Measurements from ENCODE around the gene MYH11. TPM values are rescaled to one million over a fixed set of nuclear protein-coding genes. Genes with fewer than 3 reads are reported as not detected.
"Not testable (repeated sequence)": the region's sequence is repeated elsewhere in the genome, so short reads cannot be mapped to it uniquely, and the experiment has no call there.

MYH11 gene
- total RNA-seq, 1 donor from 2014 or later: not detected

GRCh38 chr16:15855704-15856003 lies 1.2 kb downstream of the MYH11 start:
- no peak for DNase-seq (ENCODE audit: low read depth)
- TF ChIP-seq, protein P1, sequence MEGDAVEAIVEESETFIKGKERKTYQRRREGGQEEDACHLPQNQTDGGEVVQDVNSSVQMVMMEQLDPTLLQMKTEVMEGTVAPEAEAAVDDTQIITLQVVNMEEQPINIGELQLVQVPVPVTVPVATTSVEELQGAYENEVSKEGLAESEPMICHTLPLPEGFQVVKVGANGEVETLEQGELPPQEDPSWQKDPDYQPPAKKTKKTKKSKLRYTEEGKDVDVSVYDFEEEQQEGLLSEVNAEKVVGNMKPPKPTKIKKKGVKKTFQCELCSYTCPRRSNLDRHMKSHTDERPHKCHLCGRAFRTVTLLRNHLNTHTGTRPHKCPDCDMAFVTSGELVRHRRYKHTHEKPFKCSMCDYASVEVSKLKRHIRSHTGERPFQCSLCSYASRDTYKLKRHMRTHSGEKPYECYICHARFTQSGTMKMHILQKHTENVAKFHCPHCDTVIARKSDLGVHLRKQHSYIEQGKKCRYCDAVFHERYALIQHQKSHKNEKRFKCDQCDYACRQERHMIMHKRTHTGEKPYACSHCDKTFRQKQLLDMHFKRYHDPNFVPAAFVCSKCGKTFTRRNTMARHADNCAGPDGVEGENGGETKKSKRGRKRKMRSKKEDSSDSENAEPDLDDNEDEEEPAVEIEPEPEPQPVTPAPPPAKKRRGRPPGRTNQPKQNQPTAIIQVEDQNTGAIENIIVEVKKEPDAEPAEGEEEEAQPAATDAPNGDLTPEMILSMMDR (conservative IDR thresholded peaks at IDR 0.05; ENCODE audit: low read depth, low read length): no peak
- no peak overlapping the region for H3K4me3 ChIP-seq (ENCODE audit: low read depth, low read length)

DNA sequence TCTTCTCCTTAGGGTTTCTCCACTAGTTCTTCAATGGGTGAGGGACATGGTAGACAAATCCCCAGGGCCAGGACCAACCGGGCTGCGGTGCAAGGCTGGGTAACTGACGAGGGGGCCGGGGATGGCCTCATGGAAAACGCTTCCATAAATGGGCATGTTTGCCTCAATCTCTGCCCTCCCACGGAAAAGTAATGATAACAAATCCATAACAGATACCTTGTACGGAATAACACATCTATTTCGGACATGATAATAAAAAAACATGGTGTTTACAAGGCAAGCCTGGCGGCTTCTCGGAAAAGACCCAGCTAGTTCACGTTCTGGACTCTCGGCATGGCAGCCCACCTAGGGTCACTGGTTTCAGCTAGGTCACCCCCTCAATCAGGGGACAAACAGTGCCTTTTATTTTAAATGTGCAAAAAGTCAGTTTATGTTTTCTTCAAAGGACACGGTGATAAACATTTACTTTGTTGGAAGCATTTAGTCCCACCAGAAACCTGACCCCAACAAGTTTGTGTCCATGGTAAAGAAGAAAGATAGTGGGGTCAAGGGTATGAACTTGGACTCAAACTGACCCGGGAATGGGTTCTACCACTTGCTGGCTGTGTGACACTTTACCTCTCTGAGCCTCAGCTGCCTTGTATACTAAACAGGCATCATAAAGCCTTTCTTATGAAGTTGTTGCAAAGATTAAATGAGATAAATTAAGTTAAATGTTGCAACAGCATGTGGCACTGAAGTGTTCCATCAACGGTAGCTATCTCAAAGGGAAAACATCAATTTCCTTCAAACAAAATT lies 1.7 kb downstream of the MYH11 start:
- H3K4me3 ChIP-seq (ENCODE audit: low read depth, low read length): no peak overlapping the region
- TF ChIP-seq, protein P1 (conservative IDR thresholded peaks at IDR 0.05; ENCODE audit: low read depth, low read length): no peak
- no peak for DNase-seq (ENCODE audit: low read depth)

DNA sequence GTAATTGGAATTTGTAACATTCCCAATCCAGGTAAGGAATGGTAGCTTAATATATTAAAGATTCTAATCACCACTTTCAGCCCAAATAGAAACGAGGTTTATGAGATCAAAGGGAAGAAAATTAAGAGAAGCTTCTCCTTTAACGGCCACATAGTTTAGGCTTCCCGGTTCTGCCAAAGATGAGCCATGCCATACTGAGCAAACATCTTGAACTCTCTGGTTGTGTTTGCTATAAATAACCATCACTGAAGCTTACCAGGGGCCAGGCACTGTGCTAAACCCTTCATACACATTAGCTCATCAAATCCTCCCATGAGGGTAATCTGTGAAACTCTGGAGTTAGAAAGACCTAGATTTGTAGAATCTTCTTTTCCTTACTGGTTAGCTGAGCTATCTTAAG lies 2.8 kb downstream of the MYH11 start:
- no peak for DNase-seq (ENCODE audit: low read depth)
- TF ChIP-seq, protein P1 (conservative IDR thresholded peaks at IDR 0.05; ENCODE audit: low read depth, low read length): no peak
- H3K4me3 ChIP-seq (ENCODE audit: low read depth, low read length): no peak overlapping the region

GRCh38 chr16:15853021-15853420 lies 3.8 kb downstream of the MYH11 start:
- TF ChIP-seq, protein P1 (conservative IDR thresholded peaks at IDR 0.05; ENCODE audit: low read depth, low read length): no peak
- no peak overlapping the region for H3K4me3 ChIP-seq (ENCODE audit: low read depth, low read length)
- DNase-seq (ENCODE audit: low read depth): no peak

GRCh38 chr16:15850555-15850954 lies 6.3 kb downstream of the MYH11 start:
- not testable (repeated sequence) for H3K4me3 ChIP-seq (ENCODE audit: low read depth, low read length); DNase-seq (ENCODE audit: low read depth)

GRCh38 chr16:15849209-15849981 lies 7.4 kb downstream of the MYH11 start:
- no peak overlapping the region for H3K4me3 ChIP-seq (ENCODE audit: low read depth, low read length)
- TF ChIP-seq, protein P1 (conservative IDR thresholded peaks at IDR 0.05; ENCODE audit: low read depth, low read length): no peak
- DNase-seq (ENCODE audit: low read depth): no peak

DNA sequence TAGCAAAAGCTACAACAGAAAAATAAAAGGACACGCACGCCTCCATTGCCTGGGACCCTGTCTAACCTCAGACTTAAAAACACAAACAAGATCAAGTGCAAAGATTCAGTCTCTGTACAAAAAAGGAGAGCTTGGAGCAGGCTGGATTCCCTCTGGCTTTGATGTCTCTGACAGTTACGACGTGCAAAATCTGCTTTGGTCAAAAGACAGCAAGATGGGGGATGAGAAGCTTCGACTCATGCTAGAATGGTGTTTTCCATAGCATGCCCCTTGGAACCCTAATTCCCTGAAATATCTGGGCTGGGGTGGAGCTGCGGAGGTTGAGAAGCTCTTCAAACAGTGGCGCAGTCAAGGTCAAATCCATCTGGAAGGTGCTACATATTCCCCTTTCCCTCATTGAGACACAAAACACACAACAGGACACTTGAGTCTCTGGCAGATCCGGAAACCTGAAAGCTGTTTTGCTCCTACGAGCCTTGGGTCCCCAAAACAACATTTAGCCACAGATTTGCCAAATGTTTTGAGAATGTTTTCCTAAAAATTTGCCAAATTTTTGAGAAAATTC lies 9.1 kb downstream of the MYH11 start:
- no peak overlapping the region for H3K4me3 ChIP-seq (ENCODE audit: low read depth, low read length)
- TF ChIP-seq, protein P1 (conservative IDR thresholded peaks at IDR 0.05; ENCODE audit: low read depth, low read length): no peak
- DNase-seq (ENCODE audit: low read depth): no peak

All from epithelial cell of proximal tubule (primary cell).